Measurements from ENCODE around the gene ASB3. TPM values are rescaled to one million over a fixed set of nuclear protein-coding genes. Genes with fewer than 3 reads are reported as not detected.
A peak's percentile ranks its signal among the peaks of the same experiment; 100 is the strongest.
"Not testable (repeated sequence)": the region's sequence is repeated elsewhere in the genome, so short reads cannot be mapped to it uniquely, and the experiment has no call there.

Gene ASB3
- total and polyA plus RNA-seq, 7 experiments from 2014 or later, result 15.0 to 43.2 (median 27.2) TPM

- peak within 1 kb of the TSS; percentile 80 for H3K4me3 ChIP-seq (ENCODE audit: low read length)
- Mint-ChIP-seq H3K36me3 (peaks cover 0 to 22% (median 12%) of the 10 kb centered on the region in 5 donors), H3K4me1 (peaks cover 7 to 41% (median 33%) of the 10 kb centered on the region in 7 donors), H3K27ac (peak within 1 kb of the TSS; percentile 60 to 99 (median 90)), H3K4me3 (peak within 1 kb of the TSS; percentile 88 to 98 (median 92)), H3K27me3 (no peaks in the 10 kb centered on the region), H3K9me3 (peaks cover 0 to 2% (median 0%) of the 10 kb centered on the region in 11 donors)
- peak; percentile 74 to 86 (median 84) for DNase-seq
- ChIA-PET CTCF (interaction anchor here (0.6 kb wide), 1 partner anchor 21 kb away, joined by 3 read pairs; no protein-coding TSS in a partner anchor), POLR2A (interaction anchor here (0.5 to 4.2 kb wide), 8 partner anchors 9 to 1857 kb away, joined by 3 to 59 read pairs (median 4); partner anchors contain the start of genes ACYP2, ASB3, CFAP36 and ERLEC1)
- H3K27me3 ChIP-seq (ENCODE audit: control insufficient read depth in 2 of 2, insufficient read depth in 2 of 2, low read length in 2 of 2), result no peaks in the 10 kb centered on the region
- peaks cover 0 to 11% (median 0%) of the 10 kb centered on the region in 3 experiments for H3K36me3 ChIP-seq (ENCODE audit: control insufficient read depth in 2 of 3, insufficient read depth in 3 of 3, low read length in 3 of 3)
- intact Hi-C loops (cut with micrococcal nuclease), result loop anchor here (1.0 to 5.0 kb wide), 12 partner anchors 19 to 1851 kb away; partner anchors contain the start of genes ACYP2 (in 2 of the 2), CLHC1 (in 2 of the 2), EML6 (in 2 of the 2) and PSME4 (in 2 of the 2)
- peak within 1 kb of the TSS; percentile 86 for H3K27ac ChIP-seq (ENCODE audit: low read depth, low read length)
- no peaks in the 10 kb centered on the region for H3K9me3 ChIP-seq (ENCODE audit: control insufficient read depth in 2 of 3, low read length in 3 of 3)
- peaks cover 0 to 8% of the 10 kb centered on the region in 2 donors for H3K4me1 ChIP-seq (ENCODE audit: control insufficient read depth in 2 of 2, insufficient read depth in 2 of 2, low read length in 2 of 2)
- ATAC-seq, result peak; percentile 93
Measured at GRCh38 chr2:53767405-53768241, 19.1 kb downstream of the ASB3 start, which contains the start of gene CHAC2. Gene CHAC2, plus strand, starts transcription at chr2:53767804. Its CDS starts 83 bp downstream, at chr2:53767887.

- ATAC-seq (no peak), DNase-seq (no peak)
- no peak overlapping the region for H3K4me3 ChIP-seq (ENCODE audit: low read length)
- H3K9me3 Mint-ChIP-seq, result no peaks in the 10 kb centered on the region
- H3K9me3 ChIP-seq (ENCODE audit: control insufficient read depth in 2 of 3, low read length in 3 of 3), result no peaks in the 10 kb centered on the region
- H3K27ac ChIP-seq (ENCODE audit: low read depth, low read length), result no peak overlapping the region
- H3K36me3 ChIP-seq (ENCODE audit: control insufficient read depth in 2 of 3, insufficient read depth in 3 of 3, low read length in 3 of 3), result peaks cover 0 to 11% (median 5%) of the 10 kb centered on the region in 3 experiments
- ChIA-PET POLR2A (no interaction called here), CTCF (no interaction called here)
- peaks cover 0 to 8% of the 10 kb centered on the region in 2 donors for H3K4me1 ChIP-seq (ENCODE audit: control insufficient read depth in 2 of 2, insufficient read depth in 2 of 2, low read length in 2 of 2)
- no peaks in the 10 kb centered on the region for H3K27me3 ChIP-seq (ENCODE audit: control insufficient read depth in 2 of 2, insufficient read depth in 2 of 2, low read length in 2 of 2)
- H3K4me1 Mint-ChIP-seq, result peaks cover 5 to 34% (median 29%) of the 10 kb centered on the region in 7 donors
- intact Hi-C loops (cut with micrococcal nuclease), result loop anchor here (5.0 kb wide), 5 partner anchors 207 to 1652 kb away; partner anchors contain the start of genes PSME4 (in 2 of the 2), ACYP2 (in 1 of the 2), CCDC88A (in 1 of the 2) and CLHC1 (in 1 of the 2)
- peak overlapping the region in 4 of 10 donors; percentile 9 to 55 (median 36) for H3K4me3 Mint-ChIP-seq
- H3K27me3 Mint-ChIP-seq, result no peaks in the 10 kb centered on the region
- H3K36me3 Mint-ChIP-seq, result peaks cover 0 to 24% (median 16%) of the 10 kb centered on the region in 5 donors
- peak overlapping the region in 3 of 9 donors; percentile 1 to 59 (median 47) for H3K27ac Mint-ChIP-seq
Measured at GRCh38 chr2:53765767-53766166, 21.0 kb downstream of the ASB3 start.

- H3K27ac ChIP-seq (ENCODE audit: low read depth, low read length); H3K4me1 Mint-ChIP-seq; DNase-seq; H3K9me3 ChIP-seq (ENCODE audit: control insufficient read depth in 2 of 3, low read length in 3 of 3); CTCF ChIA-PET; H3K9me3 Mint-ChIP-seq; H3K4me1 ChIP-seq (ENCODE audit: control insufficient read depth in 2 of 2, insufficient read depth in 2 of 2, low read length in 2 of 2); POLR2A ChIA-PET; H3K4me3 ChIP-seq (ENCODE audit: low read length); H3K27me3 Mint-ChIP-seq; H3K4me3 Mint-ChIP-seq; ATAC-seq; H3K27me3 ChIP-seq (ENCODE audit: control insufficient read depth in 2 of 2, insufficient read depth in 2 of 2, low read length in 2 of 2); H3K36me3 ChIP-seq (ENCODE audit: control insufficient read depth in 2 of 3, insufficient read depth in 3 of 3, low read length in 3 of 3); intact Hi-C loops (cut with micrococcal nuclease); H3K27ac Mint-ChIP-seq: not testable (repeated sequence)
- peaks cover 9 to 50% (median 23%) of the 10 kb centered on the region in 5 donors for H3K36me3 Mint-ChIP-seq
Measured at GRCh38 chr2:53757206-53757605, 29.5 kb downstream of the ASB3 start.

- no peaks in the 10 kb centered on the region for H3K4me1 ChIP-seq (ENCODE audit: control insufficient read depth in 2 of 2, insufficient read depth in 2 of 2, low read length in 2 of 2)
- Mint-ChIP-seq H3K4me3 (no peak overlapping the region), H3K4me1 (peaks cover 0 to 10% (median 0%) of the 10 kb centered on the region in 7 donors), H3K27me3 (no peaks in the 10 kb centered on the region), H3K9me3 (peaks cover 0 to 2% (median 0%) of the 10 kb centered on the region in 11 donors), H3K27ac (no peak overlapping the region), H3K36me3 (peaks cover 9 to 47% (median 23%) of the 10 kb centered on the region in 5 donors)
- H3K27me3 ChIP-seq (ENCODE audit: control insufficient read depth in 2 of 2, insufficient read depth in 2 of 2, low read length in 2 of 2), result no peaks in the 10 kb centered on the region
- POLR2A ChIA-PET, result no interaction called here
- no peak overlapping the region for H3K27ac ChIP-seq (ENCODE audit: low read depth, low read length)
- no peak for ATAC-seq
- CTCF ChIA-PET, result no interaction called here
- DNase-seq, result no peak
- peaks cover 0 to 7% (median 0%) of the 10 kb centered on the region in 3 experiments for H3K36me3 ChIP-seq (ENCODE audit: control insufficient read depth in 2 of 3, insufficient read depth in 3 of 3, low read length in 3 of 3)
- no peaks in the 10 kb centered on the region for H3K9me3 ChIP-seq (ENCODE audit: control insufficient read depth in 2 of 3, low read length in 3 of 3)
- intact Hi-C loops (cut with micrococcal nuclease), result no loop called here
- H3K4me3 ChIP-seq (ENCODE audit: low read length), result no peak overlapping the region
Measured at GRCh38 chr2:53756644-53757043, 30.1 kb downstream of the ASB3 start.

GRCh38 chr2:53755121-53755520, 31.6 kb downstream of the ASB3 start:
- Mint-ChIP-seq H3K4me1 (peaks cover 0 to 11% (median 0%) of the 10 kb centered on the region in 7 donors), H3K9me3 (peaks cover 0 to 2% (median 0%) of the 10 kb centered on the region in 11 donors), H3K36me3 (peaks cover 9 to 43% (median 24%) of the 10 kb centered on the region in 5 donors), H3K27me3 (no peaks in the 10 kb centered on the region), H3K27ac (no peak overlapping the region), H3K4me3 (no peak overlapping the region)
- CTCF ChIA-PET, result no interaction called here
- no peaks in the 10 kb centered on the region for H3K4me1 ChIP-seq (ENCODE audit: control insufficient read depth in 2 of 2, insufficient read depth in 2 of 2, low read length in 2 of 2)
- intact Hi-C loops (cut with micrococcal nuclease), result no loop called here
- no peaks in the 10 kb centered on the region for H3K27me3 ChIP-seq (ENCODE audit: control insufficient read depth in 2 of 2, insufficient read depth in 2 of 2, low read length in 2 of 2)
- ATAC-seq (peak; percentile 18), DNase-seq (no peak)
- POLR2A ChIA-PET, result no interaction called here
- H3K9me3 ChIP-seq (ENCODE audit: control insufficient read depth in 2 of 3, low read length in 3 of 3), result no peaks in the 10 kb centered on the region
- no peak overlapping the region for H3K4me3 ChIP-seq (ENCODE audit: low read length)
- H3K27ac ChIP-seq (ENCODE audit: low read depth, low read length), result no peak overlapping the region
- H3K36me3 ChIP-seq (ENCODE audit: control insufficient read depth in 2 of 3, insufficient read depth in 3 of 3, low read length in 3 of 3), result peaks cover 0 to 16% (median 0%) of the 10 kb centered on the region in 3 experiments

- peaks cover 0 to 19% (median under 1%) of the 10 kb centered on the region in 3 experiments for H3K36me3 ChIP-seq (ENCODE audit: control insufficient read depth in 2 of 3, insufficient read depth in 3 of 3, low read length in 3 of 3)
- peaks cover 9 to 49% (median 35%) of the 10 kb centered on the region in 5 donors for H3K36me3 Mint-ChIP-seq
- no peak overlapping the region for H3K27ac Mint-ChIP-seq
Measured at GRCh38 chr2:53753041-53753440, 33.7 kb downstream of the ASB3 start.

More at GRCh38 chr2:53753041-53753440, 33.7 kb downstream of the ASB3 start:
- Histone ChIP-seq H3K9me3 (ENCODE audit: control insufficient read depth in 2 of 3, low read length in 3 of 3) (no peaks in the 10 kb centered on the region), H3K4me1 (ENCODE audit: control insufficient read depth in 2 of 2, insufficient read depth in 2 of 2, low read length in 2 of 2) (no peaks in the 10 kb centered on the region), H3K27me3 (ENCODE audit: control insufficient read depth in 2 of 2, insufficient read depth in 2 of 2, low read length in 2 of 2) (no peaks in the 10 kb centered on the region), H3K4me3 (ENCODE audit: low read length) (no peak overlapping the region), H3K27ac (ENCODE audit: low read depth, low read length) (no peak overlapping the region)
- no peak overlapping the region for H3K4me3 Mint-ChIP-seq
- DNase-seq (no peak), ATAC-seq (no peak)
- ChIA-PET CTCF (no interaction called here), POLR2A (no interaction called here)
- intact Hi-C loops (cut with micrococcal nuclease), result no loop called here
- H3K9me3 Mint-ChIP-seq, result peaks cover 0 to 2% (median 0%) of the 10 kb centered on the region in 11 donors
- H3K4me1 Mint-ChIP-seq, result peaks cover 0 to 11% (median 0%) of the 10 kb centered on the region in 7 donors
- no peaks in the 10 kb centered on the region for H3K27me3 Mint-ChIP-seq
